HT-29 (cell line): ENCODE results near the gene TRIM13. TPM values are rescaled to one million over a fixed set of nuclear protein-coding genes. Genes with fewer than 3 reads are reported as not detected.

Experiments used
- DNase-seq: peaks from one replicate; pipeline ENCODE4 v3.0.0-alpha.2; 2015; ENCODE audit warnings: low spot score
- total RNA-seq: library from RNA; depleted of rRNA; stranded (reverse); fragments of >200 nt; shearing (Covaris generic); gene quantifications from 2 replicates; pipeline ENCODE4 v1.2.3, GENCODE V29; 2014

Gene TRIM13
- total RNA-seq, 1 experiment from 2014 or later: 6.6 TPM

- peak; percentile 94 for DNase-seq
These were observed 504 bp upstream of the TRIM13 start for GRCh38 chr13:49996161-49996915.

- no peak for DNase-seq
These were observed 1.1 kb downstream of the TRIM13 start for GRCh38 chr13:49997955-49998354.

DNA sequence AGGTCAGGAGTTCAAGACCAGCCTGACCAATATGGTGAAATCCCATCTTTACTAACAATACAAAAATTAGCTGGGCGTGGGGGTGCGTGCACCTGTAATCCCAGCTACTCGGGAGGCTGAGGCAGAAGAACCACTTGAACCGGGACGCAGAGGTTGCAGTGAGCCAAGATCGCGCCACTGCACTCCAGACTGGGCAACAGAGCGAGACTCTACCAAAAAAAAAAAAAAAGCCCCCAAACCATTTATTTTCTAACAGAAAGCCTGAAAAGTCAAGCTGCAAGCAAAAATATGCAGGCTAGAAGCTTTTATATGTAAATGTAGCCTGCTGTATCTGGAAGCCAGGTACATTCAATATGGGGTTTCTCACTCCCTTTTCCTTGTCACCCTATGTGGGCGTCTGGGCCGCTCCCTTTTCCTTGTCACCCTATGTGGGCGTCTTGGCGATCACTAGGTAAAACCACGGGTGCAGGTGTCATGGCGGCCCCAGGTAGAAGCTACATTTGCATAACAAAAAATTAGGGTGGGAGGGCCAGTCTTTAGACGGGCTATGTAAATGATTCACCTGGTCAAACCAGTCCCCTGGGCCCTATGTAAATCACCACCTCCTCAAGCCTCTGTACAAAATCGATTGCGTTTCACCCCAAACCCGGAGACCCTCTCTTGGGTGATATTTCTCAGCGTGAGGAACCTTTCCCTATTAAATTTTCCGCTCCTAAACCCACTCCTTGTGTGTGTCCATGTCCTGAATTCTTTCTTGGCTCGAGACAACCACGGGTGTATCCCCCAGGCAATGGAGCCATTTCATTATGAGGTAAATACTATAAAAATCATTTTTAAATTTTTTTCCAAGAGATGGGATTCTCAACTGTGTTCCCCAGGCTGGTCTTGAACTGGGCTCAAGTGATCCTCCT is 2.1 kb downstream of the TRIM13 start:
- no peak for DNase-seq

DNA sequence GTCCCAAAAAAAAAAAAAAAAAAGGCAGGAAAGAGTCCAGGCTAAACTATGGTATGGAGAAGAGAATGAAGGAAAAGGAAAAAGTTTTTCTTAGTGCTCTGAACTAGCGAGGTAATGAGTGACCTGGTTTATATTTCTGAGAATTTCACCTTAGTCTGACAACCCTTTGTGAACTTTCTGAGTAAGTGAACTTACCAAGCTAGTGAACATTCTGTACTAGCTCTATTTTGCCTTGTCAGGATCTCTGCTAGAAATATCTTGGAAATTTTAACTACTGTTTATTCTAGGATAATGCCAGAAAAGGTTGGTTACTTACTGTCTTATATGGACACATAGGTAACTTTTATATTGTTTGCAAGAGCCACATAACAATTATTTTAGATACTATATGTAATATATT is 4.4 kb downstream of the TRIM13 start:
- DNase-seq: no peak

- no peak for DNase-seq
These were observed 9.7 kb downstream of the TRIM13 start for GRCh38 chr13:50006426-50007135.

- DNase-seq: no peak
These were observed 14.6 kb downstream of the TRIM13 start for GRCh38 chr13:50011461-50011860.

- no peak for DNase-seq
These were observed 15.7 kb downstream of the TRIM13 start for GRCh38 chr13:50012396-50013169.

- no peak for DNase-seq
These were observed 17.5 kb downstream of the TRIM13 start for GRCh38 chr13:50014386-50014785.

- no peak for DNase-seq
These were observed 18.4 kb downstream of the TRIM13 start, which contains the start of gene KCNRG for GRCh38 chr13:50015258-50015657. Gene KCNRG, plus strand, starts transcription at chr13:50015444. Its CDS starts 50 bp downstream, at chr13:50015494.

DNA sequence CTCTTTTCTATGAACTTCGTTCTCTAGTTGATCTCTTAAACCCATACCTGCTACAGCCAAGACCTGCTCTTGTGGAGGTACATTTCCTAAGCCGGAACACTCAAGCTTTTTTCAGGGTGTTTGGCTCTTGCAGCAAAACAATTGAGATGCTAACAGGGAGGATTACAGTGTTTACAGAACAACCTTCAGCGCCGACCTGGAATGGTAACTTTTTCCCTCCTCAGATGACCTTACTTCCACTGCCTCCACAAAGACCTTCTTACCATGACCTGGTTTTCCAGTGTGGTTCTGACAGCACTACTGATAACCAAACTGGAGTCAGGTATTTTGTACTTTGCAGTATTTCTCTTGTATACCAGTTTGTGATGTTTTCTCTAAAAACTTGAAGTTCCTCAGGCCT is 18.9 kb downstream of the TRIM13 start:
- no peak for DNase-seq

- DNase-seq: no peak
These were observed 19.6 kb downstream of the TRIM13 start for GRCh38 chr13:50016444-50016843.

DNA sequence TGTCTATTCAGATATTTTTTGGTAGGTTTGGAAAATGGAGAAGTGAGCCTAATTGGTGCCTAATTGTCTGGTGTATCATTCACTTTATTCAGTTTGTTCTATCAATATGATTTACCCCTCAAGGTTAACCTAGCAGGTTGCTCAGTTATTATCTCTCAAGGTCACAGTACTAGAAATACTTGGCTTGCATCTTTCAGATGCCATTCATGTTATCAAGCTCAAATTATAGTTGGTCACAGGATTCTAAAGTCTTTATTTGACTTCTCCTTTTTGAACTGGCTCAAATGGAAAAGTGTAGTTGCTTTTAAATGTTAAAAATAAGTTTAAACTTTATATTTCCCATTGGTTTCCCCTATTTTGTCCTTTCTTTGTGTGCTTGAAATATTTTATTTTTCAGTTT is 21.0 kb downstream of the TRIM13 start:
- no peak for DNase-seq

DNA sequence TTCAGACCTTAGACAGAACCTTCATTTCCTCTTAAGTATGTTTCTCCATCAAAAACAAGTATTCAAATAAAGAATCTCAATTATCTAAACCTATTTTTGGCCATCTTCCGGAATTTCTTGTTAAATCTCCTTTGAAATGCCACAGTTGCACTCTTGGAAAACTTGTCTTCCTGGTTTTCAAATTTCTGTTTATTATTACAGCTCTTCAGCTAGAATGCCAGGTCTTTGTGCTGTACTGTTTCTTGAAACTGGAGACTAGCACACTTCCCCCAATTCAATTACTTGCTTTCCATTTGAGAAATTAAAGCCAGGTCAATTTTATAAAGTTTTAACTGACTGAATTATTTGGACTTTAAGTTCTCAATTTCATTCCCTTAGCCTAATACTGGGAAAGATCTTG is 28.6 kb downstream of the TRIM13 start:
- DNase-seq: no peak

DNA sequence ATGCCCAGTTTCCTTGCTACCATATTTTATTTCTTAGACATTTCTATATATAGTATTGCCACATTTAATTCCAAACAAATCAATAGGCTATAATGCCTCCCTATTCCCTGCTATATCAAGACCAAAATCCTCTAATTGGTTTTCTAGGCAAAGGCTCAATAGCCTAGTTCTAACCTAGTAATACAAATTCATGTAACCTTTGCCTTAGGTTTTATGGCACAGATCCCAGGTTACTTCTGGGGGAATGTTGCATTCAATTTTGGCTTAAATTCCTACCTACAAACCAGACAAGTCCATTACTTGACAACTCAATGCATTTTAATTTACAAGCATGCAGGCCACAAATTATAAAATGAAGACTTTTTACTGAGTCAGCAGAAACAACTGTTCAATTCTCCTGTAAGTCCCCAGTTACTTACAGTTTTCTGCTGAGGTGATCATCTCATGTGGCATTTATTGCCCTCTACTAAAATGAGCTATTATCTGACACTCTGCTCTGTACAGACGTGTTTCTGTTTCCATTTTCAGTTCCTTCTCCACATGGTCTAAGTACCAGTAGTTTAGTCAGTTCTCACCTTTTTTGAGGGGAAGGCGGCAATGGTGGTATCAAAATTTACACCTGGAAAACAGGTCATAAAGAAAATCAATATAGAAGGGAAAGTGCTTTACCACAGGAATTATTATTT is 30.1 kb downstream of the TRIM13 start:
- DNase-seq: no peak

DNA sequence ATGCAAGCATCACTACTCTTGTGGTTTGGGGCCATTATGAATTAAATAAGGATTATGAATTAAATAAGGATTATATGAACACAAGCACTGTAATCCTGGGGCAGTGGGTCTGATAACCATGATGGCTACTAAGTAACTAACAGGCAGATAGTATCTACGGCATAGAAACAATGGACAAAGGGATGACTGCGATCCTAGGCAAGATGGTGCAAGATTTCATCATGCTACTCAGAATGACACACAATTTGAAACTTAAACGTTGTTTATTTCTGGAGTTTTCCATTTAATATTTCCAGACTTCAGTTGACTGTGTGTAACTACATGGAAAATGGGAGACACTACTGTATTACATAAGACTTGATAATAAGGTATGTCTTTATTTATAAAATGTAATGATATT is 33.5 kb downstream of the TRIM13 start:
- no peak for DNase-seq

GRCh38 chr13:50033725-50034124 is 36.9 kb downstream of the TRIM13 start:
- no peak for DNase-seq

- no peak for DNase-seq
These were observed 40.9 kb downstream of the TRIM13 start for GRCh38 chr13:50037788-50038187.

DNA sequence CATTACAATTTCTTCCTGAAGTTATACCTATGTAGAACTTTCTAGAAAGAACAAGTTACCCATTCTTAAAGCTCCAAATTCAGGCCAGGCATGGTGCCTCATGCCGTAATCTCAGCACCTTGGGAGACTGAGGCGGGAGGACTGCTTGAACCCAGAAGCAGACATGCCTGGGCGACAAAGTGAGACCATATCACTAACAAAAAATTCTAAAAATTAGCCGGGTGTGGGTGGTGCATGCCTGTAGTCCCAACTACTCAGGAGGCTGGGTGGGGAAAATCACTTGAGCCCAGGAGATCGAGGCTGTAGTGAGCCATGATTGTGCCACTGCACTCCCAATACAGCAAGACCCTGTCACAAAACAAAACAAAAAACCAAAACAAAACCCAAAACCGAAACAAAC is 41.4 kb downstream of the TRIM13 start:
- no peak for DNase-seq

GRCh38 chr13:50052478-50052877 is 55.6 kb downstream of the TRIM13 start:
- no peak for DNase-seq

DNA sequence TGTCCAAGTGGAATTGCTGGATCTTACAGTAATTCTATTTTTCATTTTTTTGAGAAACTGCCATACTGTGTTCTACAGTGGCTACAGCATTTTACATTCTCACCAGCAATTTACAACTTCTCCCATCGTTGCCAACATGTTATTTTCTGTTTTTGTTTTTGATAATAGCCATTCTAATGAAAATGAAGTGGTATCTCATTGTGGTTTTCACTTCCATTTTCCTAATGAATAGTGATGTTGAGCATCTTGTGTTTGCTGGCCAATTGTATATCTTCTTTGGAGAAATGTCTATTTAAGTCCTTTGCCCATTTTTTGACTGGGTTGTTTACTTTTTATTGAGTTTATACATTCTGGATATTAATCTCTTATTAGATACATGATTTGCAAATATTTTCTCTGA is 57.0 kb downstream of the TRIM13 start:
- no peak for DNase-seq

DNA sequence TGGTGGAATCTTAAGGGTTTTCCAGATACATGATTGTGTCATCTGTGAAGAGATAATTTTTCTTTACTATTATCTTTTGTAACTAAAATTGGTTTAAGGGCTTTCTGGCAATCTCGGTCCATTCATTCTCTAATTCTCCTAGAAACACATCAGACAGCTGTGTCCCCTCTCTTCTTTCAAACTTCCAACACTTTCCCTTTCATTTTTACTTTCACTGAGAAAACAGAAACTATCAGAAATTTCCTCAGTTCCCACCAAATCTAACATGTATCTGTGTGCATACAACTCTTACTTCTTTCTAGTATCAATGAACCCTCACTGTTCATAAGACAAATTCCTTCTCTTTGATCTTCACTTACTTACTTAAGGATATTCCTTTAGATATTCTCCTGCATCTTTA is 58.6 kb downstream of the TRIM13 start:
- no peak for DNase-seq
